ENCODE measurements around the gene CPLX4. TPM values are rescaled to one million over a fixed set of nuclear protein-coding genes. Genes with fewer than 3 reads are reported as not detected.
"Not testable (repeated sequence)": the region's sequence is repeated elsewhere in the genome, so short reads cannot be mapped to it uniquely, and the experiment has no call there.

CPLX4 gene
- total RNA-seq, 1 donor = not detected

DNA sequence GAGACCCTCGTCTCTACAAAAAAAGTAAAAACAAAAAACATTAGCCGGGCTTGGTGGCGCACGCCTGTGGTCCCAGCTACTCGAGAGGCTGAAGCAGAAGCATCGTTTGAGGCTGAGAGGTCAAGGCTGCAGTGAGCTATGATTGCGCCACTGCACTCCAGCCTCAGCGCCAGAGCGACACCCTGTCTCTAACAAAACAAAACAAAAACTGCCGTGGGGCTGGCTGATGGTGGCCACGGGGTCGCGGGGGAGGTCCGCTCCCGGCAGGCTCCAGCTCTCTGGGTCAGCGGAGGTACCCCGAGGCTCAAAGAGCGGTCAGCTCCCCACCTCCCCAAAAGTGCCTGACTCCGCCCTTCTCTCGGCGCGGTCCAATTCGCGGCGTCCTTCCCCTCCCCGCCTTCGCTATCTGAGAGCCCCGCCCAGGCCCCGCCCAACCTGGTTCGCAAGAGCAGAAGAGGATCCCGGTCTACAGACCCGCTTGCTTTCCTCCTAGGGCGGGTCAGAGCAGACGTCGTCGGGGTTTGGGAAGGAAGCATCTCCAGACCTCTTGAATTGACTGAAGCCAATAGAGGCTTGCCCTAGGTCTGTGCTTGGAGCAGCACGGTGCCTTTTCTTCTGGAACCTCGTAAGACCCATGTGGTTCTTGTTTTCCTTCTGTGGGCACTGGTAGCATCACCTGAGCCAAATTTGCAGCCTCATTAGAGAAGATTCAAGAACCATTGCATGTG lies 53.0 kb downstream of the CPLX4 start:
- TF ChIP-seq, protein P1, sequence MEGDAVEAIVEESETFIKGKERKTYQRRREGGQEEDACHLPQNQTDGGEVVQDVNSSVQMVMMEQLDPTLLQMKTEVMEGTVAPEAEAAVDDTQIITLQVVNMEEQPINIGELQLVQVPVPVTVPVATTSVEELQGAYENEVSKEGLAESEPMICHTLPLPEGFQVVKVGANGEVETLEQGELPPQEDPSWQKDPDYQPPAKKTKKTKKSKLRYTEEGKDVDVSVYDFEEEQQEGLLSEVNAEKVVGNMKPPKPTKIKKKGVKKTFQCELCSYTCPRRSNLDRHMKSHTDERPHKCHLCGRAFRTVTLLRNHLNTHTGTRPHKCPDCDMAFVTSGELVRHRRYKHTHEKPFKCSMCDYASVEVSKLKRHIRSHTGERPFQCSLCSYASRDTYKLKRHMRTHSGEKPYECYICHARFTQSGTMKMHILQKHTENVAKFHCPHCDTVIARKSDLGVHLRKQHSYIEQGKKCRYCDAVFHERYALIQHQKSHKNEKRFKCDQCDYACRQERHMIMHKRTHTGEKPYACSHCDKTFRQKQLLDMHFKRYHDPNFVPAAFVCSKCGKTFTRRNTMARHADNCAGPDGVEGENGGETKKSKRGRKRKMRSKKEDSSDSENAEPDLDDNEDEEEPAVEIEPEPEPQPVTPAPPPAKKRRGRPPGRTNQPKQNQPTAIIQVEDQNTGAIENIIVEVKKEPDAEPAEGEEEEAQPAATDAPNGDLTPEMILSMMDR (IDR thresholded peaks at IDR 0.05; ENCODE audit: extremely low read depth, low read depth, low read length) = no peak
- Histone ChIP-seq H3K9me3 (ENCODE audit: low read depth, low read length) (no peaks in the 10 kb centered on the region), H3K79me2 (ENCODE audit: insufficient read depth, low read length) (no peaks in the 10 kb centered on the region), H4K20me1 (ENCODE audit: insufficient read depth, low read length) (no peaks in the 10 kb centered on the region), H3K36me3 (ENCODE audit: insufficient read depth, low read length) (no peaks in the 10 kb centered on the region), H2AFZ (ENCODE audit: low read length) (no peak overlapping the region), H3K4me3 (ENCODE audit: insufficient read depth, low read length) (no peak overlapping the region), H3K27ac (ENCODE audit: low read depth, low read length) (no peak overlapping the region), H3K4me1 (ENCODE audit: insufficient read depth, low read length) (no peaks in the 10 kb centered on the region), H3K27me3 (ENCODE audit: insufficient read depth, low read length) (peaks cover 78% of the 10 kb centered on the region), H3K4me2 (ENCODE audit: insufficient read depth, low read length) (no peak overlapping the region)
- DNase-seq (ENCODE audit: insufficient read length, low spot score, missing footprints) = peak; percentile 85

DNA sequence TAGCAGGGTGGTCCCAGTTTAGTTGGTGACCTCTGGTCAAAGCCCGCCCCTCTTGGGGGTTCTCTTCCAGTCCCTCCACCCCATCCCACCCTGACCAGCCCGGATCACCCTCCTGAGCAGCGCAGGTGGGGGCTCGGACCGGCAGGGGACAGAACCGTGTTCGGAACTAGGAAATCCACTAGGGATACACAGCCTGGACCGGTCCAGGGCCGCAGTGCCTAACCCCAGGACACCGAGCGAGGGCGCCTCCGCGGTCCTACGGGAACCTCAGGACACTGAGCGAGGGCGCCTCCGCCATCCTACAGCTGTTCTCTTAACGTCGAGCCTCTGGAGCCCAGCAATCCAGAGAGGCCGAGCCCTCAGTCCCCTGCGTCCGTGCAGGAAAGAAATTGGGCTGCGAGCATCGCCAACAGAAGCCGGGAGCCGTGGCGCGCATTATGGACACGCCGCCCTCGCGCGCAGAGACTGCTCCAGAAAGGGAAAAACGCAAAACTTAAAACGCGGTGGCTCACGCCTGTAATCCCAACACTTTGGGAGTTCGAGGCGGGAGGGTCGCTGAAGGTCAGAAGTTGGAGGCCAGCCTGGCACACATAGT lies 53.7 kb downstream of the CPLX4 start:
- no peaks in the 10 kb centered on the region for H4K20me1 ChIP-seq (ENCODE audit: insufficient read depth, low read length)
- H3K27me3 ChIP-seq (ENCODE audit: insufficient read depth, low read length) = peaks cover 71% of the 10 kb centered on the region
- H3K4me2 ChIP-seq (ENCODE audit: insufficient read depth, low read length) = no peak overlapping the region
- H3K4me1 ChIP-seq (ENCODE audit: insufficient read depth, low read length) = no peaks in the 10 kb centered on the region
- peak; percentile 72 for DNase-seq (ENCODE audit: insufficient read length, low spot score, missing footprints)
- no peak overlapping the region for H3K27ac ChIP-seq (ENCODE audit: low read depth, low read length)
- H3K9me3 ChIP-seq (ENCODE audit: low read depth, low read length) = no peaks in the 10 kb centered on the region
- no peak overlapping the region for H2AFZ ChIP-seq (ENCODE audit: low read length)
- no peak overlapping the region for H3K4me3 ChIP-seq (ENCODE audit: insufficient read depth, low read length)
- H3K79me2 ChIP-seq (ENCODE audit: insufficient read depth, low read length) = no peaks in the 10 kb centered on the region
- TF ChIP-seq, protein P1 (IDR thresholded peaks at IDR 0.05; ENCODE audit: extremely low read depth, low read depth, low read length) = no peak
- no peaks in the 10 kb centered on the region for H3K36me3 ChIP-seq (ENCODE audit: insufficient read depth, low read length)

DNA sequence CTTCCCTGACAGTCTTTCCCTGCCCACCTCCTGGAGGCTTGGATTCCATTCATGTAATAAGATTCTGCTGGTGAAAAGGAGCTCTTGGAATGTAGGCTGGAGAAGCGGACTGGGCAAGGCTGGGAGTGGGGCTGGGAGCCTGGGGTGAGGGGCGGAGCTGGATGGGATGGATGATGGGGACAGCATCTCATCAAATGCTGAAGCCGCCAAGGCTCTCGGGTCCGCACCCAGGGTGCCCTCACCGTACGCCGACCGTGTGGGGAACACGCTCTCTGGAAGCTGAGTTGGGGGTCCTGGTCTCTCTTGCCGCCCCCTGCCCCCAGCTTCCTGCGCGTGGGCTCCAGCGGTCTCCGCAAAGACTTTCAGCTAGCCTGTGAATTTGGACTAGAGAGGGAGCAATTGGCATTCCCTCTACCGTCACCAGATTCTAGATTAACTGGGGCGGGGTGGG lies 54.3 kb downstream of the CPLX4 start:
- H2AFZ ChIP-seq (ENCODE audit: low read length) = no peak overlapping the region
- peaks cover 65% of the 10 kb centered on the region for H3K27me3 ChIP-seq (ENCODE audit: insufficient read depth, low read length)
- no peaks in the 10 kb centered on the region for H3K36me3 ChIP-seq (ENCODE audit: insufficient read depth, low read length)
- no peaks in the 10 kb centered on the region for H3K9me3 ChIP-seq (ENCODE audit: low read depth, low read length)
- TF ChIP-seq, protein P1 (IDR thresholded peaks at IDR 0.05; ENCODE audit: extremely low read depth, low read depth, low read length) = no peak
- no peak overlapping the region for H3K27ac ChIP-seq (ENCODE audit: low read depth, low read length)
- H3K4me3 ChIP-seq (ENCODE audit: insufficient read depth, low read length) = no peak overlapping the region
- DNase-seq (ENCODE audit: insufficient read length, low spot score, missing footprints) = peak; percentile 89
- no peaks in the 10 kb centered on the region for H3K4me1 ChIP-seq (ENCODE audit: insufficient read depth, low read length)
- H4K20me1 ChIP-seq (ENCODE audit: insufficient read depth, low read length) = no peaks in the 10 kb centered on the region
- H3K4me2 ChIP-seq (ENCODE audit: insufficient read depth, low read length) = no peak overlapping the region
- no peaks in the 10 kb centered on the region for H3K79me2 ChIP-seq (ENCODE audit: insufficient read depth, low read length)

DNA sequence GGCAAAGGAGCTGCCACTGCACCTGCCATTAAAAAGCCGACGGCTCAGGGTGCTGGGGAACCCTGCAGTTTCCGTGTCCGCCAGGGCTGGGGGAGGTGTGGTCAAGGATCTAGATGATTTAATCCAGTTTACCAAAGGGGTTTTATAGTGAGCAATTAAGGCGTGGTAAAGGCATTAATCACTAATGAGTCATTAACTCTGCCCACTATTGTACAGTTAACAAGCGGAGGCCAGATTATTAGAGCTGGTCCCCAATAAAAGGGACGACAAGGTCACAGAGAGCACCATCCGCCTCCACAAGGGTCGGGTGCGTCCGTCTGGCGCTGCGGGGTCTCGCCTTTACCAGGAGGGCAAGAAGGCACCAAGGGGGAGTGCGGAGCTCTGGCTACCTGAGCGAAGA lies 54.8 kb downstream of the CPLX4 start:
- no peaks in the 10 kb centered on the region for H3K79me2 ChIP-seq (ENCODE audit: insufficient read depth, low read length)
- TF ChIP-seq, protein P1 (IDR thresholded peaks at IDR 0.05; ENCODE audit: extremely low read depth, low read depth, low read length) = no peak
- no peaks in the 10 kb centered on the region for H3K9me3 ChIP-seq (ENCODE audit: low read depth, low read length)
- H3K4me1 ChIP-seq (ENCODE audit: insufficient read depth, low read length) = no peaks in the 10 kb centered on the region
- peaks cover 61% of the 10 kb centered on the region for H3K27me3 ChIP-seq (ENCODE audit: insufficient read depth, low read length)
- no peaks in the 10 kb centered on the region for H4K20me1 ChIP-seq (ENCODE audit: insufficient read depth, low read length)
- no peak overlapping the region for H3K4me2 ChIP-seq (ENCODE audit: insufficient read depth, low read length)
- no peak overlapping the region for H2AFZ ChIP-seq (ENCODE audit: low read length)
- no peak overlapping the region for H3K27ac ChIP-seq (ENCODE audit: low read depth, low read length)
- no peaks in the 10 kb centered on the region for H3K36me3 ChIP-seq (ENCODE audit: insufficient read depth, low read length)
- DNase-seq (ENCODE audit: insufficient read length, low spot score, missing footprints) = peak; percentile 65
- no peak overlapping the region for H3K4me3 ChIP-seq (ENCODE audit: insufficient read depth, low read length)

DNA sequence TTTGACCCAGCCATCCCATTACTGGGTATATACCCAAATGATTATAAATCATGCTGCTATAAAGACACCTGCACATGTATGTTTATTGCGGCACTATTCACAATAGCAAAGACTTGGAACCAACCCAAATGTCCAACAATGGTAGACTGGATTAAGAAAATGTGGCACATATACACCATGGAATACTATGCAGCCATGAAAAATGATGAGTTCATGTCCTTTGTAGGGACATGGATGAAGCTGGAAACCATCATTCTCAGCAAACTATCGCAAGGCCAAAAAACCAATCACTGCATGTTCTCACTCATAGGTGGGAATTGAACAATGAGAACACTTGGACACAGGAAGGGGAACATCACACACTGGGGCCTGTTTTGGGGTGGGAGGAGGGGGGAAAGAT lies 56.2 kb downstream of the CPLX4 start:
- H3K79me2 ChIP-seq (ENCODE audit: insufficient read depth, low read length); H3K36me3 ChIP-seq (ENCODE audit: insufficient read depth, low read length); H3K4me2 ChIP-seq (ENCODE audit: insufficient read depth, low read length); H3K4me1 ChIP-seq (ENCODE audit: insufficient read depth, low read length); H3K27ac ChIP-seq (ENCODE audit: low read depth, low read length); DNase-seq (ENCODE audit: insufficient read length, low spot score, missing footprints); H2AFZ ChIP-seq (ENCODE audit: low read length); H4K20me1 ChIP-seq (ENCODE audit: insufficient read depth, low read length); H3K4me3 ChIP-seq (ENCODE audit: insufficient read depth, low read length); H3K9me3 ChIP-seq (ENCODE audit: low read depth, low read length): not testable (repeated sequence)
- H3K27me3 ChIP-seq (ENCODE audit: insufficient read depth, low read length) = peaks cover 47% of the 10 kb centered on the region

DNA sequence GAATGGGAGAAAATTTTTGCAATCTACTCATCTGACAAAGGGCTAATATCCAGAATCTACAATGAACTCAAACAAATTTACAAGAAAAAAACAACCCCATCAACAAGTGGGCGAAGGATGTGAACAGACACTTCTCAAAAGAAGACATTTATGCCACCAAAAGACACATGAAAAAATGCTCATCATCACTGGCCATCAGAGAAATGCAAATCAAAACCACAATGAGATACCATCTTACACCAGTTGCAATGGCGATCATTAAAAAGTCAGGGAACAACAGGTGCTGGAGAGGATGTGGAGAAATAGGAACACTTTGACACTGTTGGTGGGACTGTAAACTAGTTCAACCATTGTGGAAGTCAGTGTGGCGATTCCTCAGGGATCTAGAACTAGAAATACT lies 56.6 kb downstream of the CPLX4 start:
- not testable (repeated sequence) for H3K36me3 ChIP-seq (ENCODE audit: insufficient read depth, low read length); H3K4me3 ChIP-seq (ENCODE audit: insufficient read depth, low read length); H3K4me2 ChIP-seq (ENCODE audit: insufficient read depth, low read length); H3K27ac ChIP-seq (ENCODE audit: low read depth, low read length); H4K20me1 ChIP-seq (ENCODE audit: insufficient read depth, low read length); H3K4me1 ChIP-seq (ENCODE audit: insufficient read depth, low read length); H2AFZ ChIP-seq (ENCODE audit: low read length); DNase-seq (ENCODE audit: insufficient read length, low spot score, missing footprints); H3K79me2 ChIP-seq (ENCODE audit: insufficient read depth, low read length); H3K9me3 ChIP-seq (ENCODE audit: low read depth, low read length)
- H3K27me3 ChIP-seq (ENCODE audit: insufficient read depth, low read length) = peaks cover 43% of the 10 kb centered on the region
